NCI-H526 treated with DMSO at 0.1 percent for 48 hours (cell line): ENCODE data around the gene DBH.
"Not testable (repeated sequence)": the region's sequence is repeated elsewhere in the genome, so short reads cannot be mapped to it uniquely, and the experiment has no call there.

Experiments
- DNase-seq: peaks from one replicate; lab custom pipeline; 2025; lab: John Stamatoyannopoulos, UW

DBH gene

DNA sequence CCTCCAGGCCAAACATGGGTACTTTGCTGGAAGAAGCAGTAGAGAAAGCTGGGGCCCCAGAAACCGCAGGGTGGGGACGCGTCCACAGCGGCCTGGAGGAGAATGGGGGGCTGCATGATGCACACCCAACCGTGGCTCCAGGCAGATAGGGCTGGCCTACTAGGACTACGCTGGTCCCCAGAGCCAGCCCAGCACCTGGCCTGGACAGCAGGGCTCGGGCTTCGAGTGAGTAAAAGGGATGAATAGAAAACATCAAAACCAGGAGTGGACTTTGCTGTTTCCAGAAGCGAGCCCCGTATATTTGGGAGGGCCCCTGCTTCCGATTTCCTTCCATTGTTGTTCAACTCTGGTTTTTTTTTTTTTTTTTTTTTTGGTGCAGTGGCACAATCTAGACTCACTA, 30.7 kb downstream of the DBH start:
- no peak for DNase-seq

DNA sequence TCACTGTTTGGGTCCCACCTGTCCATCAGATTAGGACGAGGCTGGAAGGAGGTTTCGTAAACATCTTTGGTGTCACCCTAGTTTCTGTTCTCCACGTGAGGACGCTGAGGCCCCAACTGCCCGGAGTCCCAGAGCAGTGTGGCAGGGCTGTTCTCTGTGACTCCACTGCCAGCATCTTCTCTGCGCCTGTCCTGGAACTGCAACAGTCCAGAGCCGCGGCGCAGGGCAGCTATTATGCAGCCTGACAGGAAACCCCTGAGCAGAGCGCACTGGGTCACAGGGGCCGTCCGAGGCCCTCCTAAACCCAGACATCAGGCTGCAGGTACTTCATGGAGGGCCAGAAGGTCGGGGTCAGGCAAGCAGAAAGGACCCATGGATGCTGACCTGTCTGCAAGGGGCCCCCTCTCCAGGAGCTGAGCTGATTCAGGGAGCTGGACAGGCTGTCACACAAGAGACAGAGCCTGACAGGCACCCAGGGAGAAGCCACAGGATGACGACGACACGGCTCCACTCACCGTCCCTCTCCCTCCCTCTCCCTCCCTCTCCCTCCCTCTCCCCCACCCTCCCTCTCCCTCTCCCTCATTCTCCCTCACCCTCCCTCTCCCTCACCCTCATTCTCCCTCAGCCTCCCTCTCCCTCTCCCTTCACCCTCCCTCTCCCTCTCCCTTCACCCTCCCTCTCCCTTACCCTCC, 31.7 kb downstream of the DBH start:
- no peak for DNase-seq

DNA sequence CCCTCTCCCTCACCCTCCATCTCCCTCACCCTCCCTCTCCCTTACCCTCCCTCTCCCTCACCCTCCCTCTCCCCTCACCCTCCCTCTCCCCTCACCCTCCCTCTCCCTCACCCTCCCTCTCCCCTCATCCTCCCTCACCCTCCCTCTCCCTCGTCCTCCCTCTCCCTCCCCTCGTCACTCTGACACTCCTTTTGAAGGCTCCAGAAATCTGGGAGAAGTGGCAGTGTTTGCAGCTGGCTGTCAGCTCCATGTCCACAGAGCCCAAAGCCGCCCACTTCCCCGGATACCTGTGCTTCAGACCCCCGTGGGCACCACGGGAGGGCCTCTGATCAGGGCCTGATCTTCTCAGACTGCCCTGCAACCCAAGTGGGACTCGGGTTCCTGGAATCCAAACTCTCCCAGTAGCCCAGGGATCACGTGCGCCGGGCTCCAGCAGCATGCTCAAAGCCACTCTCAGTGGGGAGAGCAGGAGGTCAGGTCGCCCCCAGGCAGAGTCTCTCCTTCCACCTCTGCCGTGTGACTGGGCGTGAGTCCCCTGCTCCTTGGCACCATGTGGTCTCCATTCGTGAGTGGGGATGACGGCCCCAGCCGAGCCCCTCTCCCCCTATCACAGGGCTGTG, 33.1 kb downstream of the DBH start:
- no peak for DNase-seq

DNA sequence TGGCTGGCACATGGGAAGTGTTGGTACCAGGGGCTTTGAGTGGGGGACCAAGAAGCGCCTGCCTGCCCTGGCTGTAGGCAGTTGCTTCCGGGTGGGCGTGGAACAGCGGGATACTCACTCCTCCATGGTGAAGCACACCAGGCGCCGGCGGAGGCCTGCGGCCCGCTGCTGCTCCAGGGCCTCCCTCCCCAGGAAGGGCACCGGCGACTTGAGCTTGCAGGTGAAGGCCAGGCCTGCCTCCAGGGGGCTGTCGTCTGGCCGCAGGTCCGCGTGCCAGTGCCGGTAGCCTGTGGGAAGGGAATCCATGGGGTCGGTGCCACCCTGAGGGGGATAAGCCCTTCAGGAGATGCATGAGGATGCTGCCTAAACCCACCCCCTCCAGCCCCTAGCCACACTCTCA, 34.3 kb downstream of the DBH start:
- no peak for DNase-seq

DNA sequence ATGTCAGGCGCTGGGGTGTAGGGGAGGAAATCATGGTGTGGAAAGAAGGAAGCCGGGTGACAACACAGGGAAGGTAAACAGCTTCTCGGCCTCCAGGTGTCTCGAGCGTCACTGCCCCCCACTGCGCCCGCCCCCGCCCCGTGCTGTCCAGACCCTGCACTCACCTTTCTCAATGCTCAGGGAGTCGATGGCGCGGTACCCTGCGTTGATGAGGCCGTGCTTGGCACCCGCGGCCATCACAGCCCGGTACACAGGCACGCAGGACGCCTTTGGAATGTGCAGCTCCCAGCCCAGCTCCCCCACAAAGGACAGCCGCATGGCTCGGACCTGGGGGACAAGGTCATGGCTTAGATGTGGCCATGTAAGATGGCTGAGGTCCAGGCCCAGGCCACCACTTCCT, 35.2 kb downstream of the DBH start:
- DNase-seq = no peak

DNA sequence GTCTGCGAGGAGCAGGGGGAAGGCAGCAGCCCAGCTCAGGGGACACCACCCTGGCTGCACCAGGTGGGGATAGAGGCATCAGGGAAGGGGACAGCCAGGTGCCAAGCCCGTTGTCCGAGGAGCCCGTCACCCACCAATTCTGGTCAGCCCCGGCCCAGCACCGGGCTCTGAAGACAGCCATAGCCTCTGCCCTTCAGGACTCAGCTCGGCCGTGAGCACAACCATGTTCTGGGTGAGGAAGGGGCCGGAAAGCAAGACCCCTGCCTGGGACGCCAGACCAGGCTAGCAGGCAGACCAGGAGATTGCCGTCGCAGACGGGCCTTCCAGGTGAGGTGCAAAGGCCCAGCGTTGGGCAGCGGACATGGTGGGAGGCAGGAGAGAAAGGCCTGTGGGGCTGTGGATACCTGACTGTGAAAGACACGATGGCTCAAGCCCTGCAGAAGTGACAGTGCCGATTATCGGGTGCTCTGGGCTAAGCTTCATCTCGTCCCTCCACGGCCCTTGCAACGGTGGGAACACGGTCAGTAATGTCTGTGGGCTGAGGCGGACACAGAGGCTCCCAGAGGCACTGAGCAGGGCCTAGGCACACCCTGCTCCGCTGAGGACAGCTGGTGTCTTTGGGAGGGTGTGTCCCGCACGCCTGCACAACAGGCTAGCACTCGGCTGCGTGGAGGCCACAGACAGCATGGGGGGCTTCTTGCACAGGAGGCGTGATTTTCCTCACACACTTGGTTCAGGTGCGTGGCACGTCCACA, 36.5 kb downstream of the DBH start:
- DNase-seq = no peak

DNA sequence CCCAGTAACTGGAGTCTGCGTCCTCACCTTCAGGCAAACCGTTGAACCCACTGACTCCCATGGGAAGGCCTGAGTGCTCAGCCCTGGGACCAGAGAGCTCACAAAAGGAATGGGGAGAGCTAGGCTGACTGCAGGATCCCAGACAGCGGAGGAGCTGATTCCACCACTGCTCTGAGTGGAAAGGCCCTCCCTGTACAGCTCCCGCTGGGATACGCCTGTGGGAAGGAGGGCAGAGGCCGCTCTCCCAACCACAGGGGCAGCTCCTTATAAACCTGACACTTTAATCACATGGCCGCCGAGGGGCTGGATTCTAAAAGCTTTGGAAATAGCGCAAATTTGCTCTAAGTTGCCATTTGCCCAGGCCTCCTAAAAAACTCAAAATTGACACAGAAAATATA, 37.1 kb downstream of the DBH start:
- DNase-seq = no peak

DNA sequence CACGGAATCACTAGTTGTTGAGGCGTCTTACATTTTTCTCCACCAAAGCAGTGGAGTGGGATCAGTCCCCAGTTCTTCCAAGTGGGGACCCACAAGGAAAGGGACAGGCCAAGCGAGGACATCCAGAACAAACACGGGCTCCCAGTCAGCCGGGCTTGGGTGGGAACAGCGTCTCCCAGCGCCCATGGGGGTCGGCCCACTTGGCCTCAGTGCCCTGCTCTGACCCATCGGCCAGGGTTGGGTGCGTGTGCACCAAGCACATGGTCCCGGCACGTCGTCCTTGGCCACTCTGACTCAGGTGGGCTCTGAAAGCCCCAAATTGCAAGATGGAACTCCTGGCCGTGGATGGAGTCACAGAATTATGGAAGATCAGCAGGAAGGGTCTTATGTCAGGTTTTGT, 37.9 kb downstream of the DBH start:
- DNase-seq = no peak

DNA sequence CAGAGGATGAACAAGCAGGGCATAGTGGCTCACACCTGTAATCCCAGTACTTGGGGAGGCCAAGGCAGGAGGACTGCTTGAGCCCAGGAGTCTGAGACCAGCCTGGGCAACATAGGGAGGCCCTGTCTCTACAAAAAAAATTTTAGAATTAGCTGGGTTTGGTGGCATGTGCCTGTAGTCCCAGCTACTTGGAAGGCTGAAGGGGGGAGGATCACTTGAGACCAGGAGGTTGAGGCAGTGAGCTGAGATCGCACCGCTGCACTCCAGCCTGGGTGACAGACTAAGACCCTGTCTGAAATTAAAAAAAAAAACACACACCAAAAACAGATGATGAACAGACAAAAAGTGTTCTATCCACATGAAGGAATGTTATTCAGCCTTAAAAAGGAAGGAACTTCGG, 39.6 kb downstream of the DBH start:
- not testable (repeated sequence) for DNase-seq

DNA sequence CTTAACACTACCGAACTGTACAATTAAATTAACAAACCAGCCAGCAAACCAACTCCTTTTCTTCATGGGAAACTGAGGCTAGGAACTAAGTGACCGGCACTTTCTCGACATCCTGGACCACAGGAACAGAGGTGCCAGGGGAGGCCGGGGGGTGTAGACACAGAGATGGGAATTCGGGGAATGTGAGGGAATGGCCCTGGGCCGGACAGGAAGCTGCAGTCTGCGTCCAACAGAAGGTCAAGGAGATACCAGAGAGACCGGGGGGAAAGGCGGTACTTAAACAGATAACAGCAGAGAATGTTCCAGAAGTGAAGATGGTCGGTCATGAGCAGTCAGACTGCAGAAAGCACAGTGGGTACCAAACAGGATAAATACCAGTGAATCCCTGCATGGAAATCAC, 40.3 kb downstream of the DBH start:
- DNase-seq = no peak

DNA sequence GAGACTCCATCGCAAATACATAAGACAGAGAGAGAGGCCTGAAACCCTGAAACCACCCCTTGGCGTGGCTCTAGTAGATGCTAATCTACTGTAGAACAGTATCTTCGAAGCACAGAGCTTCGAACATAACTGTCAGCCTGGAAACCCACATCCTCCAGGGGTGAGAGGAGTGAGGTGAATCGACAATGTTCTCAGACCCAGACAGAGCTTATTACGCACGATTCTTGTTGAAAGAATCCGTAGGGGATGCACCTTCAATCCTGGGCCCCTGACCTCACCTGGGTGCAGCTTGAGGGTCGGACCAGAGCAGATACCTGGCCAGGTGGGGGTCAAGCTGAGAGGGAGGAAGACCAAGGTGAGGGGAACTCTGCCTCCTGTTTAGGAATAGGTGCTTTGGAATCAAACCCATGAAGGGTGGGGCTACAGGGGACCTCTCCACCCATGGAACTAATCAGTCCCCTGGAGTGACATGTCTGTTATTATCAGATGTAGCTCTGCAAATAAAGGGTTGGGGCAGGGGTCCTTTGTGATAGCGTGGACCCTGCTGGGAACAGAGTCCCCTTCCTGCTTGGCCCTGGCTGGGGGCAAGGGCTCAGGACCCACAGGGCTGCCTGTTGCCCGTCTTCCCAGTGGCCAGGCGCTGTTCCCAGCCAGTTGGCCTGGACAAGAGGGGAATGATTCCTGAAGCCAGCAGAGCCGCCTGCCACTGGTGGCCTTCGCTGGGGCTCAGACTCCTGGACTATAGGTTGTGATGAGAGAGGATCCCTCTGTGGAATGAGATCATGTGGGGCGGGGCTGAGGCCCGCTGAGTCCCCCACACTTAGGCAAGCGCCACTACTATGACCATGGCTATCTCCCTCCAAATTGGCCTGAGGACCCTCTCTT, 41.2 kb downstream of the DBH start:
- DNase-seq = no peak

DNA sequence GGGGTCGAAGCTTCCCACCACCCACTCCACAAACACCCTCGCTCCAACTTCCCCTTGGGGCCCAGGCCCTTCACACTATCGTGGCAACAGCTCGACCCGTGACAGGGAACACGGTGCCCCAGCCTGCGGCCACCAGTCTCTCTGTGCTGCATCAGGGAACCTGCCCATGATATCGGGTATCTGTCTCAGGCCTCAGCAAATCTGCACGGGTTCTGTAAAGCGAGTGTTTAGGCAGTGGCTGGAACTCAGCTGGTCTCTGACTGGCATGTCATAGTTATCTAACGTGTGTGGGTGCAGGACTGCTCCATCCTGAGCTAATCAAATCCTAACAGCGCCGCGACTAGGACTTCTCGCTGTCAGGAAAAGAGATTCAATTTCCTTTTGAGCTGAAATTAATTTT, 42.9 kb downstream of the DBH start:
- no peak for DNase-seq

DNA sequence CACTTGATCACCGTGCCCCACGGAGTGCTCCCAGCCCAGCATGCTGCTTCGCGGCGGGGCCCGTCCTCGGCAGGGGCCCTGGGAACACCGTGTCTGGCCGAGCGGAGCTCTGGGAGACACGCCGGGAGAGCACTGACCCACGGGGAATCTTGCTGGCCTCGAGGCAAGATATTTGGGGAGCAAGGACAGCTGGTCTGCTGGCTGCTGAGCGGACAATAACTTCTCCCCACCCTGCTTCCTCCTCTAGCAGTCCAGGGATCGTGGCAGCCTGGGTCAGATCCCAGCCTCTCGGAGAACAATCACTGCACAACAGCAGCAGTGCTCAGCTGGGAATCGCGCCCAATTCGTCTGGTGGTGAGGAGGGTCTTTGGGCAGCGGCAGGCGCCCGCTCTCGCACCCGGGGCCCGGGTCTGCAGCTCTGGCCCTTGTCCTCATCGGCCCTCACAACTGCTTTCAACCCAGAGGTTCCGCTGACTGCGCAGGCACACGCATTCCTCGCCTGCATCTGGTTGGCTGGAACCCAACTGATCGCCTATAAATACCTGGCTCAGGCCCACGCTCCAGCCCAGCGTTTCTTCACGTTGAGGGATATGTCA, 43.4 kb downstream of the DBH start:
- no peak for DNase-seq

DNA sequence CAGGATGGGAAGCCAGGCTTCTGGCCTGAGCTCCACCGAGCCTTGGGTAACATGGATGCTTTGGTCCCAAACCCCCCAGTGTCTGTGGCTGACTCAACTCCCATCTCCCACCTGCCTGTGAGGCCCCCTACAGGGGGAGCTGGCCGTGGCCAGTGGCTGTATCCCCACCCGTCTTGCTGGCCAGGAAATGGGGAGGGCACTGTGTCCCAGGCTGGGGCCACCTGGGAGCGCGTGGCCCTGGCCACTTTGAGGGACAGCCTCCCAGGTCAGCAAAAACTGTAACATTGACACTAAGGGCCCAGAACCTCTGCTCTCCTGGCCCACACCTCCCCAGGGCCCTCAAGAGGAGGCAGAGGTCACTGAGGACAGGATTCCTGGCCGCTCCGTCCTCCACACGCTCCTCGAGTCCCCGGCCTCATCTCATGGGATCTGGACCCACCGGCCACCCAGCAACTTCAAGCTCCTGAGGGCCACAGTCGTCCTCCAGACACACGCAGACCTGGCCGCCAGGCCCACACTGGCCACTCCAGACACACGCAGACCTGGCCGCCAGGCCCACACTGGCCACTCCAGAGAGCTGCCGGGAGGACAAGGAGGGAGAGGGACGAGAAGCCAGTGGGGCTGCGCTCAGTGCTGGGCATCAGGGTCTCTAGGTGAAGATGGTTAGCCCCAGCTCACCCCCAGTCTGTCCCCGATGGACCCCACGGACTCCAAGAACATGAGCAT, 44.2 kb downstream of the DBH start:
- no peak for DNase-seq

DNA sequence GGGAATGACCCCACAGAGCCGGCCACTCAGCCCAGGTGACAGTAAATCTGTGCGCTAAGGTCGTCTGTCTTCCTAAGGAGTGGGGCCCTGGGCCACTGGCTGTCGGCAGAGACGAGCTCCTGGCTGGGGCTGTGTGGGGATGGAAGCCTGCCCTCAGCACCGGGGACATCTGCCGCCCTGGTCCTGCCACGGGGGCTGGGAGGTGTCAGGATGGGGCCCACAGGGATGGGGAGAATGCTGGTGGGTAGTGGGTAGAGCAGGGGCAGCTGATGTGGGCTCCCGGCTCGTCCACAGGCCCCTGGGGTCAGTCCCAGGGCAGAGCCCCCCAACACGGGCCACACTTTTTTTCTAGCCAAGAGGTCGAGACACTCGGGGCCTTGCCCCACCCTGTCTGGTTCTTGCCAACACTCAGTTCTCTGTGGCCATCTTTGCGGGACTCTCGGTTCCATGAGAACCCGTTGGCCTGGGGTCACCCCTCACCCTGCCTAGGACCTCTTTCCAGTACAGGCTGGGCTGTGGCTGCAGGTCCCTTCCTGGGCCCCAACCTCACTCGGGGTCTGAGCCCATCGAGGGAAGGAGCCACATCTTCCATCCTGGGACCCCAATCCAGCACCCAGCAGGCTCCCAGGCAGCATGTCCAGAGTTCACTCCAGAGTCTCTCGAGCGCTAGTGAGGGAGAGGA, 45.0 kb downstream of the DBH start:
- DNase-seq = no peak

DNA sequence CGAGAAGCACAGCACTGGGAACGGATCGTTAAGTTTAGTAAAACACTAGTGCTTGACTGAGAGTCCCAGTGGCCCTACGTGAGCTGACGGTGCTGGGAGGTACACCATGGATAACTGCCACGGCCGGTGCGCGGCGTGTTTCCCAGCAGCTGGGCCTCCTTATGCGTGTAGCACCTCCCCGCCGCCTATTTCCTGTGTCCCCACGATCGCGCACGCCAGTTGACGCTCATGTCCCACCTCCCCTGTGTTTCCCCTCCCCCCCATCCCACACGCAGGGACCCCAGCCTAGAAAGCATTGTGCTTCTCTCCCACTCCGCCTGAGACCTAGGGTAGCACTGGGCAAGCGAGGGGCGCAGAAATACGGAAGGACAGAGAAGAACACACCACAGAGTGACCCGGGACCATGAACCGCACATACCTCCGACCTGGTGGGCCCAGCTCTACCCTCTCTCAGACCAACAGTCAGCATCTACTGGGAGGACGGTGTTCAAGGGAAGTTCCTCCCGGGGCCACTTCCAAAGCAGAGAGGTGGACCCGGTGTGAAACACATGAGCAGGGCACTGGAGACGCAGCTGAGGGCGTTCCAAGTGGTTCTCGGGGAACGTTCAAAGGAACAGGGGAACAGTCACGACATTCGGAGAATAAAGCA, 45.6 kb downstream of the DBH start:
- DNase-seq = no peak

DNA sequence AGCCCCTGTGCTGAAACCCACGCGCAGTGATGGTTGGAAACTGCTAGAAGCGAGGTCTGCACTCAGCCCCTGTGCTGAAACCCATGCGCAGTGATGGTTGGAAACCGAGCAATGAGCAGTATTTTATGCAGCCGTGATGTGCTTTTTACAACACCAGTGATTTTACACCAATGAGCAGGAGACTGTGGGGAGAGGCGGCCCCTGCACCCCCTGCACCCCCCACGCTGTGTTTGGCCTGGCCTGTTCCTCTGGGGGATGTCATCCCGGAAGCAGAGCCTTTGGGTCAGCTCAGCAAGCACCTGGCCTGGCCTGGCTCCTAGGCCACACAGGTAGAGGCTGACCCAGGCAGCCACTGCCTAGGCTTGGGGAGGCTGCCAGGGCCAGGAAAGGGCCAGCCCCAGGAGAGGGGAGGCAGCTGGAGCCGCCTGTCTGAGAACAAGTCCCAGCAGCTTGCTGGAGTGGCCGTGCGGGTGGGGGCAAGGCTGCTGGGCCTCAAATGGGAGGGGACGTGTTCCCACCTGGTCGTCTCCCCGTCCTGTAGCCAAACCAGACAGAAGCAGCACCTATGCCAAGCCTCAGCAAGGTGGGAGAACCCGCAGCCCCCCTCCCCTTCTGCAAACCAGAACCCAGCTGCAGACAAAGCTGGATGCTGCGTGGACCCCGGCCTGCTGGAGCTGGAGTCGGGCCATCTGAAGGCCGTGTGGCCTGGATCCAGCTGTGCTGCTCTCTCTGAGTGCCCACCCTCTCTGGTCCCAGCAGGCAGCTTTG, 46.8 kb downstream of the DBH start:
- DNase-seq = no peak

DNA sequence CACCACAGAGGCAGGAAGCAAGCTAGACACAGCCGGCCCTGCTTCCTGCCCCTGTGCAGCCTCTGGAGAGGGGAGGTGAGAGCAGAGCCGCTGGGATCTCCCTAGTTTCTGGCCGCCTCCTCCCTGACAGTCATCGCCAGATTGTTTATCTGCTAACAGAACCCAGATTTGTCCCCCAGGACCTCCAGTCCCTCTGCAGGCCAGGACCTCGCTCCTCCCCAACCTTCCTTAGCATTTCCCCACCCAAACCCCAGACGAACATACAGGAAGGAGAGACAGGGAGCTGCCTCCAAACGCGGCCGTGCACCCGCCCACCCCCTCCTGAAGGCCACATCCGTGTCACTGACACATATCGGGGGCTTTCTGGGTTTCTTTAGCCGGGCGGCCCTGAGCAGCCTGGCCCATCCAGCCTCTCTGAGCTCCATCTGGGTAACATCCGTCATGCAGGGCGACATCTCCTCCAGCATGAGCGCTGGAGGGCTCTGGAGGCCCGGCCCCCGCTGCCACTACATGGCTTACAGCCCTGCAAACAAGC, 47.5 kb downstream of the DBH start:
- no peak for DNase-seq
